ENCODE measurements around the gene ATF7.
"Not testable (repeated sequence)": the region's sequence is repeated elsewhere in the genome, so short reads cannot be mapped to it uniquely, and the experiment has no call there.

The ATF7 gene

DNA sequence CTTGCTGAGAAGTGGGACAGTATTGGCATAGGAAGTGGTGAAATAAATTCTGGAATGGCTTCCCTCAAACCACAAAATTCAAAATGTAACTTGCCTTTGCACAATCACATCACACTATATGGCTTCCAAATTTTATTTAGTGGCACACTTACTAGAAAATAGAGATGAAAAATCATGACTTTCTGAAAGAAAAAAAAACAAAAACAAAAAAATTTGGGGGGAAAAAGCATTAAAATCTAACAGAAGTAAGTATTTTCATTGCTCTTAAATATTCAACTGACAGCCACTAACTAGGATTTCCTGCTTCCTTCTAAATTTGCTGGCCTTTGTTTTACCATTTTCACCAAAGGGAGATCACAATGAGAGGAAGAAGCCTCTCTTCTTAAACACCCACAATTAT lies 23.0 kb downstream of the ATF7 start:
- TF ChIP-seq, protein P1, sequence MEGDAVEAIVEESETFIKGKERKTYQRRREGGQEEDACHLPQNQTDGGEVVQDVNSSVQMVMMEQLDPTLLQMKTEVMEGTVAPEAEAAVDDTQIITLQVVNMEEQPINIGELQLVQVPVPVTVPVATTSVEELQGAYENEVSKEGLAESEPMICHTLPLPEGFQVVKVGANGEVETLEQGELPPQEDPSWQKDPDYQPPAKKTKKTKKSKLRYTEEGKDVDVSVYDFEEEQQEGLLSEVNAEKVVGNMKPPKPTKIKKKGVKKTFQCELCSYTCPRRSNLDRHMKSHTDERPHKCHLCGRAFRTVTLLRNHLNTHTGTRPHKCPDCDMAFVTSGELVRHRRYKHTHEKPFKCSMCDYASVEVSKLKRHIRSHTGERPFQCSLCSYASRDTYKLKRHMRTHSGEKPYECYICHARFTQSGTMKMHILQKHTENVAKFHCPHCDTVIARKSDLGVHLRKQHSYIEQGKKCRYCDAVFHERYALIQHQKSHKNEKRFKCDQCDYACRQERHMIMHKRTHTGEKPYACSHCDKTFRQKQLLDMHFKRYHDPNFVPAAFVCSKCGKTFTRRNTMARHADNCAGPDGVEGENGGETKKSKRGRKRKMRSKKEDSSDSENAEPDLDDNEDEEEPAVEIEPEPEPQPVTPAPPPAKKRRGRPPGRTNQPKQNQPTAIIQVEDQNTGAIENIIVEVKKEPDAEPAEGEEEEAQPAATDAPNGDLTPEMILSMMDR (IDR thresholded peaks at IDR 0.05; ENCODE audit: low read depth, low read length): no peak
- DNase-seq (ENCODE audit: extremely low read depth, low read depth): no peak

DNA sequence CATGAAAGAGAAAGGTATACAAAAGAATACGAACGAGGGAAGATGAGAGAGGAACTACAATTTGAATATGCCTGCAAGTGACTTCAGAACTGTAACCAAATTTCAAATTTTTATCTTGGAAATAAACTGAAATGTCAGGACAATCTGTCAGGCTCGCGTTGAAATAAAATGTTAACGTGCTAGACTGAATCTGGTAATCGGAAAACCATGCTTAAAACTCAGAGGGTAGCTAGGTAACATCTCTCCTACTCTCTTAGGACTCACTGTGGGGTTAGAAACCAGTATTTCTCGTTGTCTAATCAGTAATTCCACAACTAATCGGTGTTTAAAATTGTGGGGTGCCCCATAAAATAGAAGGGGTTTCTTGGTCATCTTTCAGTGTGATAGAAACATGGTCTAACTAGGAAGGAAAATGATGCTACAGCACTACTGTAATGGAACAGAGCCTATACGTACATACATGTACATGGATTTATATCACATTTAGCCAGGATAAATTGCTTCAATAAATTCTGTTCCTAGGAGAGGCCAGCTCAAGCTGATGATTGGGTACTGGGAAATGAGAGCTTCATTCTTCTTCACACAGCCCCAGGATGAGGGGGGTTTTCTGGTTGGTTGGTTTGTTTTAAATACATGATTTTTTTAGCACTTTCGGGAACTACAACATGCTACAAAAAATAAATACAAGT lies 23.9 kb downstream of the ATF7 start:
- DNase-seq (ENCODE audit: extremely low read depth, low read depth): no peak
- TF ChIP-seq, protein P1 (IDR thresholded peaks at IDR 0.05; ENCODE audit: low read depth, low read length): no peak

DNA sequence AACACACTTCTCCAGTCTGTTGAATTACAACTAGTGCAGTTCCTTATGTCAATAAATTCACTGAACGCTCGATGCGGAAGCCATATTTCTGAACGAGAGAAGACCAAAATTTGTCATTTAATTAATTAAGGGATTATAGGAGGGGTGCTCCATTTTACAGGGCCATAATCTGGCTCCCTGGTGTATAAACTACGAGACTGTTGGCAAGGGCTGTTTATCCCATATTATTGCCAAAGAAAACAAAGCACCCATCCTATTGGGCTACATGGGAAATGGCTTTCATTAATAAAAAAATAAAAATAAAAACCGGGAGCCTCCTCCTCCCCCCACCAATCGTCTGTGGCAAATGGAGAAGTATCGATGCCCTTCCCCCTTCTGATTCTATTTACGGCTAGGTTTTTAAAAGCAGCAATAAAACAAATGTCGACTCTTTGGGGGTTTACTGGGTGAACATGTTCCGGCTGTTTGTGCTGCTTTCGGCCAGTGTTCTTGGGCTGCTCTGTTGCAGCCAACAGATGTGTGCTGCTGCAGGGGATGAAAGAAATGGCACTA lies 24.8 kb downstream of the ATF7 start:
- TF ChIP-seq, protein P1 (IDR thresholded peaks at IDR 0.05; ENCODE audit: low read depth, low read length): no peak
- DNase-seq (ENCODE audit: extremely low read depth, low read depth): no peak

DNA sequence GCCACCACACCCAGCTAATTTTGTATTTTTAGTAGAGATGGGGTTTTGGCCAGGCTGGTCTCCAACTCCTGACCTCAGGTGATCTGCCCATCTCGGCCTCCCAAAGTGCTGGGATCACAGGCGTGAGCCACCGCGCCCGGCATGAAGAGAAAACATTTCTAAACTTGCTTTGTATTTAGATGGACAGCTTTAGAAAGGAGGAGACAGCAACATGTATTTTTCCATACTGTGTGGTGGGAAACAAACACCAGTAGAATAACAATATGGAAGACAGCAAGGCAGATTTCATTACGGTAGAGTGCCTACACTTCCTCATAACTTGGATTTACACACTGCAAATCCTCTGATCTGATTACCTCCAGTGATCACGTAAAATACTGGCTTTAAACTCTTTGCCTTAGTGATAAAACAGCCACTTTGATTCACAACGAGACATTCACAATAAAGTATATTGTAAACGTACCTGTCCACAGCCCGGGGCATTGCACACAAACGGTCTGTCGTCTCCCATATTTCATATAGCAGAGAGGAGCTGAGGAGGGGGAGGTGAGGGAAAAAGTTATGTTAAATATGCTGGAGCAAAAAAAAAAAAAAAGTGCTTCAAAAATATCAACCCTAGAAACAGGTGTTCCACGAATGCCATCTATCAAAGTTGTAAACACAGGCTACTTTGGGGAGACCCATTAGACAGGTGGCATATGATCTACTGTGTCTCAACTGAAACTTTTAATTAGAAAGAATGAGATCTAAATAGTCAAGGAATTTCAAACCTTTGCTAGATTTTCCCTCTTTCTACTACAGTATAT lies 25.5 kb downstream of the ATF7 start:
- TF ChIP-seq, protein P1 (IDR thresholded peaks at IDR 0.05; ENCODE audit: low read depth, low read length): no peak

DNA sequence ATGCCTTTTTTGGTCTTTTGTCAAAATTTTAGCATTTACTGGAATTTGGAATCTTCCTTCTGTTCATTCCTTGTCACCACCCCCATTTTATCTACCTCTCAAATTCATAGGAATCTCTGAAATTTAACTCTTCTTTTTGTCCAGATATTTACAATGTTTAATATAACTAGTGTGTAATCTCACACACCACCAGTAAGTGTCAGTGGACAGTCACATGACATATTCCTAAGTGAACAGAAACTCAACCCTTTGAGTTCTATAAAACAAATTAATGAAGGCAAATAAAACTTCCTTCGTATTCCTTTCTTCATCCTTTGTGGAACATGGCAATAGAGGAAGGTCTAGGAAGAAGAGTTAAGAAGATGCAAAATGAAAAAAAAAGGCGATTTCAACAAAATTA lies 26.6 kb downstream of the ATF7 start:
- TF ChIP-seq, protein P1 (IDR thresholded peaks at IDR 0.05; ENCODE audit: low read depth, low read length): no peak
- DNase-seq (ENCODE audit: extremely low read depth, low read depth): no peak

More for the DNA sequence above, 25.5 kb downstream of the ATF7 start:
- no peak for DNase-seq (ENCODE audit: extremely low read depth, low read depth)

DNA sequence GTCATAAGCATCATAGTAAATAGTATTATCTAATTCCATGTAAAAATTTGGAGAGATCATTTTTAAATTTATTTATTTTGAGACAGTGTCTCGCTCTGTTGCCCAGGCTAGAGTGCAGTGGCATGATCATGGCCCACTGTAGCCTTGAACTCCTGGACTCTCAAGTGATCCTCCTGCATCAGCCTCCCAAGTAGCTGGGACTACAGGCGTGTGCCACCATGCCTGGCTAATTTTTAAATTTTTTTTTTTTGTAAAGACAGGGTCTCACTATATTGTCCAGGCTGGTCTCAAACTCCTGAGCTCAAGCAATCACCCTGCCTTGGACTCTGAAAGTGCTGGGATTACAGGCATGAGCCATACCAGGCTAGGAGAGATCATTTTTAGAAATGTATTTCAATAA lies 27.2 kb downstream of the ATF7 start:
- not testable (repeated sequence) for DNase-seq (ENCODE audit: extremely low read depth, low read depth)

DNA sequence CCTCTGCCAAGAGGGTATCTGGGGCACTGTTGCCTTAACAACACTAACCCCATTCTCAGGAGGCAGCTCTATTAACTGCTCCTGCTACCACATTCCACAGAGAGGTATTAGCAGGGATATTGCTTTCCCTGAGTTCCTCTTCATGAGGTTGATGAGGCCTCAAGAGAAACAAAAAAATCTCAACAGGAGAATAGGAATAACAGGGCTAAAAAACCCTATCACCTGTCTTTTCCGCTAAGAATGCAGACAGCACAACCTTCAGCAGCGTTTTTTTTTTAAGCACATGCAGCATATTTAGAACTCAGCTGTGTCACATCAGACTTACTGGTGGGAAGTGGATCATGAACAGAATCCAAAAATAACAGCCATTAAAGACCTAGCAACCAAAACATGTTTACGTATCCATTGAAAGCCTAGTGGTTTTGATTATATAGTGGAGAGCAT lies 29.2 kb downstream of the ATF7 start:
- TF ChIP-seq, protein P1 (IDR thresholded peaks at IDR 0.05; ENCODE audit: low read depth, low read length): no peak
- peak; percentile 22 for DNase-seq (ENCODE audit: extremely low read depth, low read depth)

All from AG09319 (cell line).